Liver (tissue), 9 donors: ENCODE results near the gene NMUR1. TPM values are rescaled to one million over a fixed set of nuclear protein-coding genes. Genes with fewer than 3 reads are reported as not detected.
"Not testable (repeated sequence)": the region's sequence is repeated elsewhere in the genome, so short reads cannot be mapped to it uniquely, and the experiment has no call there.

ENCODE experiments used
- DNase-seq: peaks from one replicate; pipeline ENCODE4 v3.0.0-alpha.2; 2017; ENCODE audit warnings: low spot score
- H3K27ac ChIP-seq, 2 donors: one replicate each; pipeline ENCODE4 v1.7.0; 2013; ENCODE audit warnings: inconsistent platforms in 2 of 2, low read length in 2 of 2, control low read depth in 1 of 2, low read depth in 1 of 2, mild to moderate bottlenecking in 1 of 2
- H3K27me3 ChIP-seq, 4 donors: one replicate each; pipeline versions ENCODE4 v1.6.1 to v1.7.0; 2013; ENCODE audit warnings: low read length in 3 of 4, inconsistent platforms in 1 of 4, mild to moderate bottlenecking in 1 of 4, moderate library complexity in 1 of 4; ENCODE audit not compliant: control insufficient read depth in 4 of 4, insufficient read depth in 4 of 4
- H3K36me3 ChIP-seq, 4 donors: one replicate each; pipeline versions ENCODE4 v1.6.1 to v1.7.0; 2013; ENCODE audit warnings: low read length in 3 of 4, mild to moderate bottlenecking in 3 of 4, low read depth in 1 of 4, moderate library complexity in 1 of 4; ENCODE audit not compliant: control insufficient read depth in 4 of 4, insufficient read depth in 3 of 4
- H3K4me1 ChIP-seq, 4 donors: one replicate each; pipeline versions ENCODE4 v1.6.1 to v1.7.0; 2013; ENCODE audit warnings: low read length in 3 of 4, mild to moderate bottlenecking in 3 of 4, moderate library complexity in 1 of 4; ENCODE audit not compliant: control insufficient read depth in 4 of 4, insufficient read depth in 4 of 4
- H3K4me3 ChIP-seq, 3 donors: one replicate each; pipeline versions ENCODE4 v1.6.1 to v1.7.0; 2013; ENCODE audit warnings: low read length in 3 of 3, control low read depth in 1 of 3, low read depth in 1 of 3, mild to moderate bottlenecking in 1 of 3
- H3K9ac ChIP-seq, 2 donors: one replicate each; pipeline ENCODE4 v1.7.0; 2013; ENCODE audit warnings: low read length in 2 of 2, mild to moderate bottlenecking in 2 of 2, moderate library complexity in 2 of 2, control low read depth in 1 of 2, low read depth in 1 of 2
- H3K9me3 ChIP-seq, 4 donors: one replicate each; pipeline versions ENCODE4 v1.6.1 to v1.7.0; 2013; ENCODE audit warnings: low read length in 3 of 4; ENCODE audit not compliant: control insufficient read depth in 4 of 4
- EGR1 ChIP-seq, 2 donors: IDR thresholded peaks; 2 replicates each; pipeline ENCODE4 v1.6.1; 2016 to 2018; ENCODE audit warnings: antibody characterized with exemption in 2 of 2, low read depth in 2 of 2
- FOXA1 ChIP-seq: IDR thresholded peaks from 2 replicates; pipeline ENCODE4 v1.6.1; 2016; ENCODE audit warnings: antibody characterized with exemption
- FOXA2 ChIP-seq: IDR thresholded peaks from 2 replicates; pipeline ENCODE4 v1.6.1; 2016; ENCODE audit warnings: antibody characterized with exemption
- GABPA ChIP-seq, 2 donors: IDR thresholded peaks in 1 of 2; conservative IDR thresholded peaks in 1 of 2; 2 replicates each; pipeline ENCODE4 v1.6.1; 2016; ENCODE audit warnings: antibody characterized with exemption in 2 of 2, mild to moderate bottlenecking in 1 of 2, moderate library complexity in 1 of 2
- HNF4A ChIP-seq, 2 donors: conservative IDR thresholded peaks; 2 replicates each; pipeline ENCODE4 v1.6.1; 2016; ENCODE audit warnings: antibody characterized with exemption in 2 of 2, mild to moderate bottlenecking in 2 of 2
- HNF4G ChIP-seq: IDR thresholded peaks from 2 replicates; pipeline ENCODE4 v1.6.1; 2016; ENCODE audit warnings: antibody characterized with exemption
- JUND ChIP-seq, 2 donors: IDR thresholded peaks; 2 replicates each; pipeline ENCODE4 v1.6.1; 2016; ENCODE audit warnings: antibody characterized with exemption in 2 of 2
- NR2F2 ChIP-seq: IDR thresholded peaks from 2 replicates; pipeline ENCODE4 v1.6.1; 2016; ENCODE audit warnings: antibody characterized with exemption
- RAD21 ChIP-seq, 2 donors: IDR thresholded peaks; 2 replicates each; pipeline ENCODE4 v1.6.1; 2016; ENCODE audit warnings: antibody characterized with exemption in 2 of 2, mild to moderate bottlenecking in 2 of 2
- RXRA ChIP-seq, 2 donors: IDR thresholded peaks; 2 replicates each; pipeline ENCODE4 v1.6.1; 2017 to 2018; ENCODE audit warnings: antibody characterized with exemption in 2 of 2, mild to moderate bottlenecking in 1 of 2
- SP1 ChIP-seq: IDR thresholded peaks from 2 replicates; pipeline ENCODE4 v1.6.1; 2018; ENCODE audit warnings: antibody characterized with exemption, mild to moderate bottlenecking
- TAF1 ChIP-seq: conservative IDR thresholded peaks from 2 replicates; pipeline ENCODE4 v1.6.1; 2016; ENCODE audit warnings: antibody characterized with exemption, mild to moderate bottlenecking
- YY1 ChIP-seq: IDR thresholded peaks from 2 replicates; pipeline ENCODE4 v1.6.1; 2016; ENCODE audit warnings: antibody characterized with exemption, mild to moderate bottlenecking
- WGBS: extraction: QIAGEN DNeasy Blood & Tissue Kit; methylation state at CpG from one replicate; pipeline ENCODE4 v1.1.7; 2013; 5-methylcytosine and 5-hydroxymethylcytosine counted together
- polyA plus RNA-seq, 2 donors: library from polyadenylated mRNA; stranded (reverse) in 1 of 2; unstranded in 1 of 2; fragments of 200-250 nt in 1 of 2; fragments of >200 nt in 1 of 2; fragmentation: Nextera tagmentation in 1 of 2; extraction: Ambion mirVana in 1 of 2; gene quantifications; one replicate each; pipeline versions ENCODE4 v1.2.1 to v1.2.3, GENCODE V29; 2013 to 2015
- total RNA-seq, 2 donors: library from RNA; depleted of rRNA; stranded (reverse); fragments of >200 nt; gene quantifications; one replicate each; pipeline ENCODE4 v1.2.3, GENCODE V29; 2014
- TF ChIP-seq, protein P1 (sequence below): IDR thresholded peaks from 2 replicates; pipeline ENCODE4 v1.6.1; 2016; ENCODE audit warnings: antibody characterized with exemption
- TF ChIP-seq, protein P2 (sequence below): IDR thresholded peaks from 2 replicates; pipeline ENCODE4 v1.6.1; 2016; ENCODE audit warnings: antibody characterized with exemption, mild to moderate bottlenecking
- TF ChIP-seq, protein P3 (sequence below): fragments of 150-350 bp; IDR thresholded peaks from 2 replicates; pipeline ENCODE4 v1.5.1; 2017; ENCODE audit warnings: improper control_type of control experiment, low read depth, low read length; ENCODE audit not compliant: missing input control
- TF ChIP-seq, protein P4 (sequence below): IDR thresholded peaks from 2 replicates; pipeline ENCODE4 v1.6.1; 2016; ENCODE audit warnings: antibody characterized with exemption
- donor health status: healthy.
- donor health status: healthy.
- donor health status: healthy.
- donor health status: healthy.
- donor health status: healthy.

Gene NMUR1
- total and polyA plus RNA-seq, 4 donors, result 0.23 to 0.84 (median 0.52) TPM

- WGBS, result 86% methylated on average over 4 of the region's 4 CpGs
- H3K9me3 ChIP-seq, result peaks cover 0 to 3% (median 0%) of the 10 kb centered on the region in 4 donors
- no peak for DNase-seq
- H3K36me3 ChIP-seq, result no peaks in the 10 kb centered on the region
- no peak overlapping the region for H3K9ac ChIP-seq
- no peak overlapping the region for H3K27ac ChIP-seq
- H3K4me3 ChIP-seq, result no peak overlapping the region
- no peaks in the 10 kb centered on the region for H3K4me1 ChIP-seq
- H3K27me3 ChIP-seq, result no peaks in the 10 kb centered on the region
- no peak for TF ChIP-seq RXRA (IDR thresholded peaks at IDR 0.05)
- no peak for TF ChIP-seq JUND (IDR thresholded peaks at IDR 0.05)
- no peak for TF ChIP-seq TAF1
- no peak for TF ChIP-seq HNF4A (conservative IDR thresholded peaks at IDR 0.05)
- no peak for TF ChIP-seq EGR1 (IDR thresholded peaks at IDR 0.05; ENCODE audit: low read depth in 2 of 2)
- TF ChIP-seq YY1, result no peak
- no peak for TF ChIP-seq FOXA2
- no peak for TF ChIP-seq FOXA1
- TF ChIP-seq GABPA (IDR thresholded peaks at IDR 0.05 in 1 of 2, conservative IDR thresholded peaks at IDR 0.05 in 1 of 2), result no peak
- no peak for TF ChIP-seq NR2F2
- TF ChIP-seq RAD21 (IDR thresholded peaks at IDR 0.05), result no peak
- TF ChIP-seq, protein P1, sequence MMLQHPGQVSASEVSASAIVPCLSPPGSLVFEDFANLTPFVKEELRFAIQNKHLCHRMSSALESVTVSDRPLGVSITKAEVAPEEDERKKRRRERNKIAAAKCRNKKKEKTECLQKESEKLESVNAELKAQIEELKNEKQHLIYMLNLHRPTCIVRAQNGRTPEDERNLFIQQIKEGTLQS, result no peak
- no peak for TF ChIP-seq HNF4G
- TF ChIP-seq, protein P2, sequence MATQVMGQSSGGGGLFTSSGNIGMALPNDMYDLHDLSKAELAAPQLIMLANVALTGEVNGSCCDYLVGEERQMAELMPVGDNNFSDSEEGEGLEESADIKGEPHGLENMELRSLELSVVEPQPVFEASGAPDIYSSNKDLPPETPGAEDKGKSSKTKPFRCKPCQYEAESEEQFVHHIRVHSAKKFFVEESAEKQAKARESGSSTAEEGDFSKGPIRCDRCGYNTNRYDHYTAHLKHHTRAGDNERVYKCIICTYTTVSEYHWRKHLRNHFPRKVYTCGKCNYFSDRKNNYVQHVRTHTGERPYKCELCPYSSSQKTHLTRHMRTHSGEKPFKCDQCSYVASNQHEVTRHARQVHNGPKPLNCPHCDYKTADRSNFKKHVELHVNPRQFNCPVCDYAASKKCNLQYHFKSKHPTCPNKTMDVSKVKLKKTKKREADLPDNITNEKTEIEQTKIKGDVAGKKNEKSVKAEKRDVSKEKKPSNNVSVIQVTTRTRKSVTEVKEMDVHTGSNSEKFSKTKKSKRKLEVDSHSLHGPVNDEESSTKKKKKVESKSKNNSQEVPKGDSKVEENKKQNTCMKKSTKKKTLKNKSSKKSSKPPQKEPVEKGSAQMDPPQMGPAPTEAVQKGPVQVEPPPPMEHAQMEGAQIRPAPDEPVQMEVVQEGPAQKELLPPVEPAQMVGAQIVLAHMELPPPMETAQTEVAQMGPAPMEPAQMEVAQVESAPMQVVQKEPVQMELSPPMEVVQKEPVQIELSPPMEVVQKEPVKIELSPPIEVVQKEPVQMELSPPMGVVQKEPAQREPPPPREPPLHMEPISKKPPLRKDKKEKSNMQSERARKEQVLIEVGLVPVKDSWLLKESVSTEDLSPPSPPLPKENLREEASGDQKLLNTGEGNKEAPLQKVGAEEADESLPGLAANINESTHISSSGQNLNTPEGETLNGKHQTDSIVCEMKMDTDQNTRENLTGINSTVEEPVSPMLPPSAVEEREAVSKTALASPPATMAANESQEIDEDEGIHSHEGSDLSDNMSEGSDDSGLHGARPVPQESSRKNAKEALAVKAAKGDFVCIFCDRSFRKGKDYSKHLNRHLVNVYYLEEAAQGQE, result no peak
These were observed 41.5 kb upstream of the NMUR1 start for GRCh38 chr2:231571661-231572191.

- H3K4me3 ChIP-seq, DNase-seq, H3K9me3 ChIP-seq, H3K27ac ChIP-seq, H3K27me3 ChIP-seq, H3K4me1 ChIP-seq, H3K36me3 ChIP-seq, H3K9ac ChIP-seq: not testable (repeated sequence)
- WGBS, result 80% methylated on average over 5 of the region's 5 CpGs
These were observed 40.7 kb upstream of the NMUR1 start for GRCh38 chr2:231570915-231571314.

- no peaks in the 10 kb centered on the region for H3K4me1 ChIP-seq
- TF ChIP-seq YY1 (no peak), GABPA (IDR thresholded peaks at IDR 0.05 in 1 of 2, conservative IDR thresholded peaks at IDR 0.05 in 1 of 2) (no peak), NR2F2 (no peak), FOXA2 (no peak), HNF4A (conservative IDR thresholded peaks at IDR 0.05) (no peak), EGR1 (IDR thresholded peaks at IDR 0.05; ENCODE audit: low read depth in 2 of 2) (no peak), RAD21 (IDR thresholded peaks at IDR 0.05) (no peak), JUND (IDR thresholded peaks at IDR 0.05) (no peak), SP1 (no peak)
- TF ChIP-seq, protein P3, sequence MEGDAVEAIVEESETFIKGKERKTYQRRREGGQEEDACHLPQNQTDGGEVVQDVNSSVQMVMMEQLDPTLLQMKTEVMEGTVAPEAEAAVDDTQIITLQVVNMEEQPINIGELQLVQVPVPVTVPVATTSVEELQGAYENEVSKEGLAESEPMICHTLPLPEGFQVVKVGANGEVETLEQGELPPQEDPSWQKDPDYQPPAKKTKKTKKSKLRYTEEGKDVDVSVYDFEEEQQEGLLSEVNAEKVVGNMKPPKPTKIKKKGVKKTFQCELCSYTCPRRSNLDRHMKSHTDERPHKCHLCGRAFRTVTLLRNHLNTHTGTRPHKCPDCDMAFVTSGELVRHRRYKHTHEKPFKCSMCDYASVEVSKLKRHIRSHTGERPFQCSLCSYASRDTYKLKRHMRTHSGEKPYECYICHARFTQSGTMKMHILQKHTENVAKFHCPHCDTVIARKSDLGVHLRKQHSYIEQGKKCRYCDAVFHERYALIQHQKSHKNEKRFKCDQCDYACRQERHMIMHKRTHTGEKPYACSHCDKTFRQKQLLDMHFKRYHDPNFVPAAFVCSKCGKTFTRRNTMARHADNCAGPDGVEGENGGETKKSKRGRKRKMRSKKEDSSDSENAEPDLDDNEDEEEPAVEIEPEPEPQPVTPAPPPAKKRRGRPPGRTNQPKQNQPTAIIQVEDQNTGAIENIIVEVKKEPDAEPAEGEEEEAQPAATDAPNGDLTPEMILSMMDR, result no peak
- TF ChIP-seq, protein P4, sequence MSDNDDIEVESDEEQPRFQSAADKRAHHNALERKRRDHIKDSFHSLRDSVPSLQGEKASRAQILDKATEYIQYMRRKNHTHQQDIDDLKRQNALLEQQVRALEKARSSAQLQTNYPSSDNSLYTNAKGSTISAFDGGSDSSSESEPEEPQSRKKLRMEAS, result no peak
- TF ChIP-seq, protein P2, result no peak
These were observed 38.7 kb upstream of the NMUR1 start for GRCh38 chr2:231568785-231569435.

More at GRCh38 chr2:231568785-231569435, 38.7 kb upstream of the NMUR1 start:
- no peak overlapping the region for H3K9ac ChIP-seq
- no peak for DNase-seq
- no peaks in the 10 kb centered on the region for H3K27me3 ChIP-seq
- peaks cover 0 to 3% (median 0%) of the 10 kb centered on the region in 4 donors for H3K9me3 ChIP-seq
- no peaks in the 10 kb centered on the region for H3K36me3 ChIP-seq
- H3K27ac ChIP-seq, result no peak overlapping the region
- H3K4me3 ChIP-seq, result no peak overlapping the region
- 86% methylated on average over 7 of the region's 7 CpGs for WGBS
